HuH-7 (cell line): ENCODE results near the gene MEGF11.

ENCODE experiments used
- DNase-seq: peaks from one replicate; pipeline ENCODE4 v3.0.0; 2011; ENCODE audit warnings: low spot score

The MEGF11 gene

GRCh38 chr15:65939901-65940617, 313.5 kb downstream of the MEGF11 start:
- DNase-seq = no peak

GRCh38 chr15:65938604-65939003, 314.9 kb downstream of the MEGF11 start:
- DNase-seq = no peak

- DNase-seq = no peak
These were observed 316.1 kb downstream of the MEGF11 start for GRCh38 chr15:65937476-65937875.

GRCh38 chr15:65937054-65937453, 316.5 kb downstream of the MEGF11 start:
- DNase-seq = no peak

- no peak for DNase-seq
These were observed 317.3 kb downstream of the MEGF11 start for GRCh38 chr15:65936282-65936681.

GRCh38 chr15:65935391-65935790, 318.2 kb downstream of the MEGF11 start:
- DNase-seq = no peak

GRCh38 chr15:65931221-65931620, 322.3 kb downstream of the MEGF11 start:
- DNase-seq = no peak

GRCh38 chr15:65930134-65930533, 323.4 kb downstream of the MEGF11 start:
- DNase-seq = no peak

- no peak for DNase-seq
These were observed 324.0 kb downstream of the MEGF11 start for GRCh38 chr15:65929573-65929972.

GRCh38 chr15:65927545-65927944, 326.0 kb downstream of the MEGF11 start:
- no peak for DNase-seq

- DNase-seq = no peak
These were observed 326.7 kb downstream of the MEGF11 start for GRCh38 chr15:65926899-65927298.

GRCh38 chr15:65926459-65926858, 327.1 kb downstream of the MEGF11 start:
- DNase-seq = no peak

- DNase-seq = no peak
These were observed 328.2 kb downstream of the MEGF11 start for GRCh38 chr15:65925338-65925737.

- DNase-seq = no peak
These were observed 329.5 kb downstream of the MEGF11 start for GRCh38 chr15:65924004-65924403.

GRCh38 chr15:65923264-65923663, 330.3 kb downstream of the MEGF11 start:
- DNase-seq = no peak

GRCh38 chr15:65922621-65923020, 330.9 kb downstream of the MEGF11 start:
- DNase-seq = no peak

- DNase-seq = no peak
These were observed 331.8 kb downstream of the MEGF11 start for GRCh38 chr15:65921780-65922179.

GRCh38 chr15:65920825-65921309, 332.7 kb downstream of the MEGF11 start:
- DNase-seq = no peak

GRCh38 chr15:65920121-65920520, 333.4 kb downstream of the MEGF11 start:
- DNase-seq = no peak

GRCh38 chr15:65919353-65919752, 334.2 kb downstream of the MEGF11 start:
- DNase-seq = no peak

GRCh38 chr15:65918945-65919344, 334.6 kb downstream of the MEGF11 start:
- no peak for DNase-seq

- DNase-seq = no peak
These were observed 335.1 kb downstream of the MEGF11 start for GRCh38 chr15:65918357-65918920.

- no peak for DNase-seq
These were observed 335.6 kb downstream of the MEGF11 start for GRCh38 chr15:65917936-65918335.

GRCh38 chr15:65917407-65917756, 336.2 kb downstream of the MEGF11 start:
- DNase-seq = no peak
